WTC11 (cell line): ENCODE measurements around the gene TSEN15.

Source experiments
- ESRRA ChIP-seq: sonication (generic); formaldehyde crosslinking; IDR thresholded peaks from 2 replicates; pipeline ENCODE4 v1.8.1; 2022; ENCODE audit warnings: mild to moderate bottlenecking, missing genetic modification reagents, borderline replicate concordance
- TCF7 ChIP-seq: sonication (generic); formaldehyde crosslinking; IDR thresholded peaks from 2 replicates; pipeline ENCODE4 v1.8.0; 2022; ENCODE audit warnings: mild to moderate bottlenecking, low read depth, missing genetic modification reagents, moderate library complexity
- TF ChIP-seq, protein P1 (sequence below): fragments of 200-600 bp; IDR thresholded peaks from 2 replicates; pipeline ENCODE4 v1.8.0; 2022; ENCODE audit warnings: antibody characterized with exemption
- TF ChIP-seq, protein P2 (sequence below): sonication (generic); formaldehyde crosslinking; IDR thresholded peaks from 2 replicates; pipeline ENCODE4 v1.8.1; 2022; ENCODE audit warnings: low read depth, missing genetic modification reagents, borderline replicate concordance
- TF ChIP-seq, protein P3 (sequence below): fragments of 250-450 bp; sonication (Bioruptor Pico); IDR thresholded peaks from 2 replicates; pipeline ENCODE4 v1.9.0; 2021; ENCODE audit warnings: mild to moderate bottlenecking
- TF ChIP-seq, protein P4 (sequence below): sonication (generic); formaldehyde crosslinking; IDR thresholded peaks from 2 replicates; pipeline ENCODE4 v1.8.0; 2022; ENCODE audit warnings: mild to moderate bottlenecking, missing genetic modification reagents
- TF ChIP-seq, protein P5 (sequence below): sonication (generic); formaldehyde crosslinking; IDR thresholded peaks from 2 replicates; pipeline ENCODE4 v1.8.0; 2022; ENCODE audit warnings: mild to moderate bottlenecking, missing genetic modification reagents

DNA sequence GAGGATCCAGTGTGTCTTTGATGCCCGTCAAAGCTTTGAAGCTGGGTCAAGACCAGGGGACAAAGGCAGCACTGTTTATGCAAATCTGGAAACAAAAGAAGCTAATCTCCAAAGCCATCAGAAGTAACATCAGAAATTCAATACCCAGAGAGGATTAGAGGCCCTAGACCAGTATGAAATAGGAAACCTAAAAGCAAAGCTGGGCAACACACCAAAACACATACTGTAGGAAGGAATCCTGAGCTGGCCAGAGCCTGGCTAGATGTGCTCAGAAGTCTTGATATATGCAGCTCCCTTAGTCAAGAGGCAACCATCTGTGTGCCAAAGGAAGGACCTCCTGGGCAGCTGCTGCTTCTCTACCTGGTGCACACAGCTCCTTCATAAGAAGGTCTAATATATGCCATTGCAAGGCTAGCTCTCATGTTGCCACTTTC, 26.3 kb upstream of the TSEN15 start:
- TF ChIP-seq, protein P1, sequence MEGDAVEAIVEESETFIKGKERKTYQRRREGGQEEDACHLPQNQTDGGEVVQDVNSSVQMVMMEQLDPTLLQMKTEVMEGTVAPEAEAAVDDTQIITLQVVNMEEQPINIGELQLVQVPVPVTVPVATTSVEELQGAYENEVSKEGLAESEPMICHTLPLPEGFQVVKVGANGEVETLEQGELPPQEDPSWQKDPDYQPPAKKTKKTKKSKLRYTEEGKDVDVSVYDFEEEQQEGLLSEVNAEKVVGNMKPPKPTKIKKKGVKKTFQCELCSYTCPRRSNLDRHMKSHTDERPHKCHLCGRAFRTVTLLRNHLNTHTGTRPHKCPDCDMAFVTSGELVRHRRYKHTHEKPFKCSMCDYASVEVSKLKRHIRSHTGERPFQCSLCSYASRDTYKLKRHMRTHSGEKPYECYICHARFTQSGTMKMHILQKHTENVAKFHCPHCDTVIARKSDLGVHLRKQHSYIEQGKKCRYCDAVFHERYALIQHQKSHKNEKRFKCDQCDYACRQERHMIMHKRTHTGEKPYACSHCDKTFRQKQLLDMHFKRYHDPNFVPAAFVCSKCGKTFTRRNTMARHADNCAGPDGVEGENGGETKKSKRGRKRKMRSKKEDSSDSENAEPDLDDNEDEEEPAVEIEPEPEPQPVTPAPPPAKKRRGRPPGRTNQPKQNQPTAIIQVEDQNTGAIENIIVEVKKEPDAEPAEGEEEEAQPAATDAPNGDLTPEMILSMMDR = no peak
- no peak for TF ChIP-seq ESRRA (CRISPR knock-in tag)
- TF ChIP-seq, protein P2, sequence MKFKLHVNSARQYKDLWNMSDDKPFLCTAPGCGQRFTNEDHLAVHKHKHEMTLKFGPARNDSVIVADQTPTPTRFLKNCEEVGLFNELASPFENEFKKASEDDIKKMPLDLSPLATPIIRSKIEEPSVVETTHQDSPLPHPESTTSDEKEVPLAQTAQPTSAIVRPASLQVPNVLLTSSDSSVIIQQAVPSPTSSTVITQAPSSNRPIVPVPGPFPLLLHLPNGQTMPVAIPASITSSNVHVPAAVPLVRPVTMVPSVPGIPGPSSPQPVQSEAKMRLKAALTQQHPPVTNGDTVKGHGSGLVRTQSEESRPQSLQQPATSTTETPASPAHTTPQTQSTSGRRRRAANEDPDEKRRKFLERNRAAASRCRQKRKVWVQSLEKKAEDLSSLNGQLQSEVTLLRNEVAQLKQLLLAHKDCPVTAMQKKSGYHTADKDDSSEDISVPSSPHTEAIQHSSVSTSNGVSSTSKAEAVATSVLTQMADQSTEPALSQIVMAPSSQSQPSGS (CRISPR knock-in tag) = no peak
- TF ChIP-seq, protein P3, sequence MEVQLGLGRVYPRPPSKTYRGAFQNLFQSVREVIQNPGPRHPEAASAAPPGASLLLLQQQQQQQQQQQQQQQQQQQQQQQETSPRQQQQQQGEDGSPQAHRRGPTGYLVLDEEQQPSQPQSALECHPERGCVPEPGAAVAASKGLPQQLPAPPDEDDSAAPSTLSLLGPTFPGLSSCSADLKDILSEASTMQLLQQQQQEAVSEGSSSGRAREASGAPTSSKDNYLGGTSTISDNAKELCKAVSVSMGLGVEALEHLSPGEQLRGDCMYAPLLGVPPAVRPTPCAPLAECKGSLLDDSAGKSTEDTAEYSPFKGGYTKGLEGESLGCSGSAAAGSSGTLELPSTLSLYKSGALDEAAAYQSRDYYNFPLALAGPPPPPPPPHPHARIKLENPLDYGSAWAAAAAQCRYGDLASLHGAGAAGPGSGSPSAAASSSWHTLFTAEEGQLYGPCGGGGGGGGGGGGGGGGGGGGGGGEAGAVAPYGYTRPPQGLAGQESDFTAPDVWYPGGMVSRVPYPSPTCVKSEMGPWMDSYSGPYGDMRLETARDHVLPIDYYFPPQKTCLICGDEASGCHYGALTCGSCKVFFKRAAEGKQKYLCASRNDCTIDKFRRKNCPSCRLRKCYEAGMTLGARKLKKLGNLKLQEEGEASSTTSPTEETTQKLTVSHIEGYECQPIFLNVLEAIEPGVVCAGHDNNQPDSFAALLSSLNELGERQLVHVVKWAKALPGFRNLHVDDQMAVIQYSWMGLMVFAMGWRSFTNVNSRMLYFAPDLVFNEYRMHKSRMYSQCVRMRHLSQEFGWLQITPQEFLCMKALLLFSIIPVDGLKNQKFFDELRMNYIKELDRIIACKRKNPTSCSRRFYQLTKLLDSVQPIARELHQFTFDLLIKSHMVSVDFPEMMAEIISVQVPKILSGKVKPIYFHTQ (CRISPR knock-in tag) = no peak
- TF ChIP-seq, protein P4, sequence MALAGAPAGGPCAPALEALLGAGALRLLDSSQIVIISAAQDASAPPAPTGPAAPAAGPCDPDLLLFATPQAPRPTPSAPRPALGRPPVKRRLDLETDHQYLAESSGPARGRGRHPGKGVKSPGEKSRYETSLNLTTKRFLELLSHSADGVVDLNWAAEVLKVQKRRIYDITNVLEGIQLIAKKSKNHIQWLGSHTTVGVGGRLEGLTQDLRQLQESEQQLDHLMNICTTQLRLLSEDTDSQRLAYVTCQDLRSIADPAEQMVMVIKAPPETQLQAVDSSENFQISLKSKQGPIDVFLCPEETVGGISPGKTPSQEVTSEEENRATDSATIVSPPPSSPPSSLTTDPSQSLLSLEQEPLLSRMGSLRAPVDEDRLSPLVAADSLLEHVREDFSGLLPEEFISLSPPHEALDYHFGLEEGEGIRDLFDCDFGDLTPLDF (CRISPR knock-in tag) = no peak
- no peak for TF ChIP-seq TCF7 (CRISPR knock-in tag)
- TF ChIP-seq, protein P5, sequence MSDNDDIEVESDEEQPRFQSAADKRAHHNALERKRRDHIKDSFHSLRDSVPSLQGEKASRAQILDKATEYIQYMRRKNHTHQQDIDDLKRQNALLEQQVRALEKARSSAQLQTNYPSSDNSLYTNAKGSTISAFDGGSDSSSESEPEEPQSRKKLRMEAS (CRISPR knock-in tag) = no peak
